Lung (tissue), 12 donors: ENCODE measurements around the gene GABBR2. TPM values are rescaled to one million over a fixed set of nuclear protein-coding genes. Genes with fewer than 3 reads are reported as not detected.

Source experiments
- ATAC-seq: fragments of 200-7000 bp; cut with Tn5 transposase; one replicate; pipeline ENCODE4 v1.9.1; 2020; ENCODE audit warnings: moderate number of reproducible peaks; ENCODE audit not compliant: insufficient read depth, low FRiP score
- DNase-seq, 3 donors: peaks; one replicate each; pipeline ENCODE4 v3.0.0-alpha.2; 2013 to 2017
- H3K27ac ChIP-seq, 2 donors: one replicate each; pipeline ENCODE4 v1.5.1; 2013; ENCODE audit warnings: mild to moderate bottlenecking in 2 of 2, moderate library complexity in 2 of 2, control low read depth in 1 of 2, inconsistent platforms in 1 of 2, low read depth in 1 of 2, low read length in 1 of 2
- H3K27me3 ChIP-seq, 3 donors: one replicate each; pipeline ENCODE4 v1.5.1; 2013; ENCODE audit warnings: low read length in 2 of 3; ENCODE audit not compliant: control insufficient read depth in 3 of 3, insufficient read depth in 3 of 3
- H3K36me3 ChIP-seq, 4 donors: one replicate each; pipeline ENCODE4 v1.5.1; 2013; ENCODE audit warnings: low read length in 4 of 4, mild to moderate bottlenecking in 1 of 4, moderate library complexity in 1 of 4; ENCODE audit not compliant: control insufficient read depth in 4 of 4, insufficient read depth in 4 of 4
- H3K4me1 ChIP-seq, 5 donors: one replicate each; pipeline ENCODE4 v1.5.1; 2013; ENCODE audit warnings: low read length in 5 of 5, mild to moderate bottlenecking in 2 of 5, moderate library complexity in 1 of 5; ENCODE audit not compliant: control insufficient read depth in 5 of 5, insufficient read depth in 5 of 5
- H3K4me3 ChIP-seq: one replicate; pipeline ENCODE4 v1.5.1; 2013; ENCODE audit warnings: mild to moderate bottlenecking, control low read depth, moderate library complexity
- H3K9ac ChIP-seq, 2 donors: one replicate each; pipeline ENCODE4 v1.5.1; 2013; ENCODE audit warnings: low read length in 2 of 2, control low read depth in 1 of 2; ENCODE audit not compliant: insufficient read depth in 1 of 2
- H3K9me3 ChIP-seq, 4 donors: one replicate each; pipeline ENCODE4 v1.5.1; 2013; ENCODE audit warnings: low read length in 3 of 4, mild to moderate bottlenecking in 1 of 4, moderate library complexity in 1 of 4; ENCODE audit not compliant: control insufficient read depth in 4 of 4, insufficient read depth in 3 of 4
- CTCF ChIP-seq: IDR thresholded peaks from 2 replicates; pipeline ENCODE4 v1.5.1; 2012; ENCODE audit warnings: mild to moderate bottlenecking; ENCODE audit errors: control extremely low read depth, extremely low read depth
- WGBS, 2 donors: extraction: QIAGEN DNeasy Blood & Tissue Kit; methylation state at CpG; one replicate each; pipeline ENCODE4 v1.1.7; 2013; 5-methylcytosine and 5-hydroxymethylcytosine counted together
- polyA plus RNA-seq, 2 donors: library from polyadenylated mRNA; stranded (reverse); fragments of 200-250 nt; gene quantifications; one replicate each; pipeline ENCODE4 v1.2.1, GENCODE V29; 2013
- total RNA-seq, 2 donors: library from RNA; depleted of rRNA in 1 of 2; stranded (reverse); fragments of >200 nt in 1 of 2; gene quantifications; one replicate each; pipeline ENCODE4 v1.2.1, GENCODE V29; 2014 to 2021
- donor health status: control.
- donor health status: control.
- donor health status: Bipolar disorder and iron deficiency.
- donor health status: healthy.
- donor health status: DM: yes; HTN: yes; CAD: no.

The GABBR2 gene
- total and polyA plus RNA-seq, 4 donors = 0.40 to 1.8 (median 0.64) TPM

- Histone ChIP-seq H3K9ac (no peak overlapping the region), H3K36me3 (no peaks in the 10 kb centered on the region), H3K4me3 (no peak overlapping the region), H3K27me3 (peaks cover 0 to 5% (median 0%) of the 10 kb centered on the region in 3 donors), H3K4me1 (no peaks in the 10 kb centered on the region), H3K27ac (no peak overlapping the region), H3K9me3 (peaks cover 0 to 6% (median 2%) of the 10 kb centered on the region in 4 donors)
- 79 to 84% methylated on average over 4 of the region's 4 CpGs for WGBS, 2 donors
- TF ChIP-seq CTCF = no peak
- DNase-seq = no peak
- no peak for ATAC-seq
These were observed 11.7 kb upstream of the GABBR2 start for GRCh38 chr9:98720402-98720801.

GRCh38 chr9:98719055-98719454, 10.3 kb upstream of the GABBR2 start:
- TF ChIP-seq CTCF = no peak
- no peak for DNase-seq
- 72 to 76% methylated on average over 2 of the region's 2 CpGs for WGBS, 2 donors
- H3K4me1 ChIP-seq = no peaks in the 10 kb centered on the region
- H3K27ac ChIP-seq = no peak overlapping the region
- H3K9ac ChIP-seq = no peak overlapping the region
- H3K36me3 ChIP-seq = no peaks in the 10 kb centered on the region
- no peak for ATAC-seq
- H3K27me3 ChIP-seq = peaks cover 0 to 5% (median 0%) of the 10 kb centered on the region in 3 donors
- H3K4me3 ChIP-seq = no peak overlapping the region
- H3K9me3 ChIP-seq = peaks cover 0 to 6% (median under 1%) of the 10 kb centered on the region in 4 donors

DNA sequence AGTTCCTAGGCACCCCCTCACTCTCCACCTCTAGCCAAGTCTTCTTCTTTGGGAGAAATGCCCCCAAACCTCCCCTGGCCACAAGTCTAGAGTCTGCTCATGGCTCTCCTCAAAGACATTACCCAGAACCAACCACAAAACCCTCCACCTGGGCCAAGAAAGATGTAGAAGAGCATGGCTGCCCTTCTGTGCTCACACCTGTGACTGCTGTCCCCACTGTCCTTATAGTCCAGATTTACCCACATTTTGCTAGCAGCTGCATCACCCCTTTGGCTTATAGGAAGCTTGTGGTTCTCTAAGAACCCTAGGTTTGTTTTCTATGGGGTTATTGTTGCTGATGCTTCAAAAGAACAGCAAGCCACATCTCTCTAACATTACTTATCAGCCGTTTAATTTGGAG, 6.1 kb upstream of the GABBR2 start:
- Histone ChIP-seq H3K9me3 (peaks cover 0 to 5% (median 0%) of the 10 kb centered on the region in 4 donors), H3K9ac (no peak overlapping the region), H3K4me1 (no peaks in the 10 kb centered on the region), H3K27me3 (peaks cover 0 to 18% (median 9%) of the 10 kb centered on the region in 3 donors), H3K36me3 (no peaks in the 10 kb centered on the region), H3K27ac (no peak overlapping the region), H3K4me3 (no peak overlapping the region)
- 35 to 57% methylated on average over 1 of the region's 1 CpG for WGBS, 2 donors
- no peak for TF ChIP-seq CTCF
- ATAC-seq = no peak
- no peak for DNase-seq

GRCh38 chr9:98712987-98713386, 4.3 kb upstream of the GABBR2 start:
- Histone ChIP-seq H3K9ac (no peak overlapping the region), H3K4me1 (peaks cover 0 to 7% (median 0%) of the 10 kb centered on the region in 5 donors), H3K27ac (no peak overlapping the region), H3K9me3 (peaks cover 0 to 7% (median 0%) of the 10 kb centered on the region in 4 donors), H3K36me3 (no peaks in the 10 kb centered on the region), H3K4me3 (no peak overlapping the region), H3K27me3 (peaks cover 14 to 24% (median 16%) of the 10 kb centered on the region in 3 donors)
- DNase-seq (no peak), ATAC-seq (no peak)
- TF ChIP-seq CTCF = no peak
